Measurements from ENCODE around the gene SMIM29.
"Not testable (repeated sequence)": the region's sequence is repeated elsewhere in the genome, so short reads cannot be mapped to it uniquely, and the experiment has no call there.

Gene SMIM29

DNA sequence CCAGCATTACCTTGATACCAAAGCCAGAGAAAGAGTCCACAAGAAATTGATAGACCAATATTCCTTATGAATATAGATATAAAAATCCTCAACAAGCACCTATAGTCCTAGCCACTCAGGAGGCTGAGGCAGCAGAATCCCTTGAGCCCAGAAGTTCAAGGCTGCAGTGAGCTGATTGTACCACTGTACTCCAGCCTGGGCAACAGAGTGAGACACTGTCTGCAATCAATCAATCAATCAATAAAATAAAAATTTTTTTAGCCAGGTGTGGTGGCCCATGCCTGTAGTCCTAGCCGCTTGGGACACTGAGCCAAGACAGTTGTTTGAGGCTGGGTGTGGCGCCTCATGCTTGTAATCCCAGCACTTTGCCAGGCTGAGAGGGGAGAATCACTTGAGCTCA, 18.9 kb upstream of the SMIM29 start:
- no peak for DNase-seq

DNA sequence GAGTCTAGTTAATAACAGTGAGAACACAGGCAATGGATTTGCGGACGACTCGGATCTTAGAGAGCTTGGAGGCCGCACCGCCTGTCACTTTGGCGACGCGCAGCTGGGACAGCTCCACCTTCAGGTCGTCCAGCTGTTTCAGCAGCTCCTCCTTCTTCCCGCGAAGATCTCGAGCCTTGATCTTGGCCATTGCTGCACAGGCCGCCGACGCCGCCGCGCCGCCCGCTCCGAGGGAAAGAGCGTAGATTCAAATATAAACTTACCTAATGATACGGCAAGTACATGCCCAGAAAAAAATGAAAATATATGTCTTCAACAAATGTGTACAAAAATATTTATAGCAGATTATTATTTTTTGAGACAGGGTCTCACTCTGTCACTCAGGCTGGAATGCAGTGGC, 14.7 kb upstream of the SMIM29 start:
- not testable (repeated sequence) for DNase-seq

DNA sequence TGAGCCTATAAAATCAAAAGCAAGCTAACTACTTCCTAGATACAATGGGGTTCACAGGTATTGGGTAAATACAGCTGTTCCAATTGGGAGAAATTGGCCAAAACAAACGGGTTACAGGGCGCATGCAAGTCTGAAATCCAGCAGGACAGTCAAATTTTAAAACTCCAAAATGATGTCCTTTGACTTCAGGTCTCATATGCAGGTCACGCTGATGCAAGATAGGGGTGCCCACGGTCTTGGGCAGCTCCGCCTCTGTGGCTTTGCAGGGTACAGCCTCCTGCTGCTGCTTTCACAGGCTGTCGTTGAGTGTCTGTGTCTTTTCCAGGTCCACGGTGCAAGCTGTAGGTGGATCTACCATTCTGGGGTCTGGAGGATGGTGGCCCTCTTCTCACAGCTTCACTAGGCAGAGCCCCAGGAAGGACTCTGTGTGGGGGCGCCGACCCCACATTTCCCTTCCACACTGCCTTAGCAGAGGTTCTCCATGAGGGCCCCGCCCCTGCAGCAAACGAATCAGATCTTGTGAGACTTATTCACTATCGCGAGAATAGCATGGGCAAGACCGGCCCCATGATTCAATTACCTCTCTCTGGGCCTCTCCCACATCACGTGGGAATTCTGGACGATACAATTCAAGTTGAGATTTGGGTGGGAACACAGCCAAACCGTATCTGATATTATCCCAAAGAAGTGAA, 11.9 kb upstream of the SMIM29 start:
- no peak for DNase-seq

DNA sequence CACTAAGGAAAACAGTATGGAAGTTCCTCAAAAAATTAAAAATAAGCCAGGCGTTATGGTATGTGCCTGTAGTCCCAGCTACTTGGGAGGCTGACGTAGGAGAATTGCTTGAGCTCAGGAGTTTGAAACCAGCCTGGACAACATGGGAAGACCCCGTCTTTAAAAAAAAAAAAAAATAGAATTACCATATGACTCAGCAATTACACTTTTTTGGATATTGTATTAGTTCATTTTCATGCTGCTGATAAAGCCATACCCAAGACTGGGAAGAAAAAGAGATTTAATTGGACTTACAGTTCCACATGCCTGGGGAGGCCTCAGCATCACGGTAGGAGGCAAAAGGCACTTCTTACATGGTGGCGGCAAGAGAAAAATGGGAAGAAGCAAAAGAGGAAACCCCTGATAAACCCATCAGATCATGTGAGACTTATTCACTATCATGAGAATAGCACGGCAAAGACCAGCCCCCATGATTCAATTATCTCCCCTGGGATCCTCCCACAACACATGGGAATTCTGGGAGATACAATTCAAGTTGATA, 10.8 kb upstream of the SMIM29 start:
- DNase-seq, result peak; percentile 49

DNA sequence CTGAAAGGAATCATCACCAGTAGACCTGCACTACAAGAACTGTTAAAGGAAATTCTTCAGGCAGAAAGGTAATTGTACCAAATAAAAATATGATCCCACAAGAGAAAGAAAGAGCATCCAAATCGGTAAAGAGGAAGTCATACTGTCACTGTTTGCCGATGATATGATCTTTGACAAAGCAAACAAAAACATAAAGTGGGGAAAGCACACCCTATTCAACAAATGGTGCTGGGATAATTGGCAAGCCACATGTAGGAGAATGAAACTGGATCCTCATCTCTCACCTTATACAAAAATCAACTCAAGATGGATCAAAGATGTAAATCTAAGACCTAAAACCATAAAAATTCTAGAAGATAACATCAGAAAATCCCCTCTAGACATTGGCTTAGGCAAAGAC, 3.6 kb upstream of the SMIM29 start:
- not testable (repeated sequence) for DNase-seq

DNA sequence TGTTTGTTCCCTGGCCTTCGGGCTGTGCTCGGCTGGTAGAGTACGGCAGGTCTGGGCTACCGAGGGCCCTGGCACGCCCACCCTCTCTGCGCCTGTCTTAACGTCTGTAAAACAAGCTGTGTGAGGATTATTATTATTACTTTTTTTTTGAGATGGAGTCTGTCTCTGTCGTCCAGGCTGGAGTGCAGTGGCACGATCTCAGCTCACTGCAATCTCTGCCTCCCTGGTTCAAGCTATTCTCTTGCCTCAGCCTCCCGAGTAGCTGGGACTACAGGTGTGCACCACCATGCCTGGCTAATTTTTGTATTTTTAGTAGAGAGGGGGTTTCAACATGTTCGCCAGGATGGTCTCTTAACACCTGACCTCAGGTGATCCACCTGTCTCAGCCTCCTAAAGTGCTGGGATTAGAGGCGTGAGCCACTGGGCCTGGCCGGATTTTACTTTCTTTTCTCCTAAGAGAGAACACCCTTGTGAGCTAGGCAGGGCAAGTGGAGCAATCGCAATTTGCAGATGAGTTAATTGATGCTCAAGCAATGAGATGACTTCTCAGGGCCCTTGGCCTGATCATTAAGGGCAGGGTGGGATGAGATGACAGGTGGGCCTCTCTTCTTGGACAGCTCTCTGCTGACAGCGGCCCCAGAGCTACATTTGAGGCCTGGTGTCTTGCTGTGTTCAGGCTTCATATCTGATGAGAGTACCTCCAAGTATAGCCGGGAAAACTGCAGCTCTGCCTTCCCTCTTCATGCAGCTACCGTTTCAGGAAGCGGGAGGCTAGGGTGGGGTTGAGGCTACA, 859 bp upstream of the SMIM29 start:
- no peak for DNase-seq

DNA sequence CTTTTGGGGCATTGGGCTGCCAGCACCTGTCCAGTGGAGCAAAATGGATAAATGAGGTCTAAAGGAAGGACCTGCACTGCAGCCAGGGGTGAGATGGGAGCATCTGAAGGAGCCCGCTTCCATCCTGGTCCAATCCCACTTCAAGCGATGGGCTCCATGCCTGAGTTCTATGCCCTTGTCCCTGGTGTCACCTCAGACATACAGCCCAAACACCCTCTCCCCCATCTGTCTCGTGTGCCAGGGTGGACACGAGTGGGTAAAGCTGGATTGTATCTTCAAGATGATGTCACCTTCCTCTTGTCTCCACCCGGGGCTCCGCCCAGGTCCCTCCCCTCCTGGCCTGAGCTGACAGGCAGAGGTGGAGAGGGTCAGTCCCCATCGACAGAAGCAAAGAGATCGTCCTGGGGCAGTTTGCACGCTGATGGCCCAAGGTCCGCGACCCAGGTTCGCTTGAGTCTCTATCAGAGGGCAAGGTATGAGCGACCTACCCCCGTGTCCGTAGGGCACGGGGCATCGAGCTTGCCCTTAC, 544 bp downstream of the SMIM29 start:
- DNase-seq, result peak; percentile 71

DNA sequence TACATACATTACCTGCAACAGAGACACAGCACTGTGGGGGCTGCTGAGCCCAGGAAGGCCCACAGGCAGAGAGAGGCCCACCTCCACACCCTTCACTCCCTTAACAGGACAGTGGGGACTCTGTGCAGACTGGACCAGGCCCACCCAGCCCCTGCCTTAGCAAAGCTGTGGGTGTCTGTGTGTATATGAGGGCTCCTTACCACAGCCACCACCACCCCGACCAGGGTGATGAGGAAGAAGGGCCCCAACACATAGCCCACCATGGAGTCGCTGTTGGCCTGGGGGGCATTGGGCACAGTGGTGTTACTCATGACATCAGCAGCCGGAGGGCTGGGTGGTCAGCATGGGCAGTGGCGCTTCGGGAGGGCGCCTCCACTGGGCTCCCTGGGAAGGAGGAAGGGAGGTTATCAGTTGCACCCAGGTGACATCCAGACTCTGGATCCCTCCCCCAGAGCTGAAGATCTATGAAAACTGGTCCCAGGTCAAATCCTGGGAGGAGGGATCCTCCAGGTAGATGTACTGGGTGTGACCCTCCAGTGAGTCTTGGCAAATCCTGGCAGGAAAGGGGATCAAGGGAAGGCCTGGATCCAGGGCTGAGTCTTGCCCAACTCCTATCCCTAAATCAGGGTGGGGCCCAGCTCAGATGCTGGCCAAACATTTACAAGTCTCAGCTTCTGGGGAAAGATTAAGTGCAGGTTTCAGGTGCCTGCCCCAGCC, 1.2 kb downstream of the SMIM29 start:
- DNase-seq, result no peak

DNA sequence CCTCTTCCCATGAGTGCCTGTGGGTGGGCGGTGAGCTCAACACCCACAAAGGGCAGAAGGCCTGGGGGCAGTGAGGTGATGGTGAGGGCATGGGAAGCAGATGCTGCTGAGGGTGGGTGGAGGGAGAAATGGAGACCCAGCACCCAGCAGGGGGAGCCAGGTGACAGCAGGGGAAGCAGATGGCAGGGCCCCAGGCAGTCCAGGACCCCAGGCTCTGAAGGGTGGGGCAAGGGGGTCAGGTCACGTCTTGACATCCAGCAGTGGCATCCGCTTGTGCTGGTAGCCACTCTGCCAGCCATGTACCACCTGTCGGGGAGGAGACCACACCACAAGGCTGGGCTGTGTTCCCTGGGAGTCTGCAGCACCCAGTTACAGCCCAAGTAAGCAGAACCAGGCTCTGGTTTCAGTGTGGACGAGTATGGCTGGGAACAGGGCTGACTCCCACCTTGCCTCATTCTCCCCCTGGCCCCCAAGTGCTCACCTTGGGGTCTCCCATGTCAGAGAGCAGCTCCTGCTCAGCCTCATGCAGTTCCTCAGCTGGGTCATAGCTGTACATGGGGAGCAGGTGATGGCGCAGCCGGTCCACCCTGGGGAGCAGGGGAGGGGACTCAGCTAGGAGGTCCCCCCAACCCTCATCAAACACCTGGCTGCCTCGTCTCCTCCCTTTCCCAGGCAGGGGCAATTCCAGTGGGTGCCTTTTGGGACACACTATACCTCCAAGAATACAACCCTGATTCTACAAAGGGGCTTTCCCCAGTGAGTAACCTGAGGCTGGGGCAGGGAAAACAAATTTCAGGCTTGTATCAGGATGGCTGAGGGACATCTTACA, 2.0 kb downstream of the SMIM29 start:
- peak; percentile 51 for DNase-seq

DNA sequence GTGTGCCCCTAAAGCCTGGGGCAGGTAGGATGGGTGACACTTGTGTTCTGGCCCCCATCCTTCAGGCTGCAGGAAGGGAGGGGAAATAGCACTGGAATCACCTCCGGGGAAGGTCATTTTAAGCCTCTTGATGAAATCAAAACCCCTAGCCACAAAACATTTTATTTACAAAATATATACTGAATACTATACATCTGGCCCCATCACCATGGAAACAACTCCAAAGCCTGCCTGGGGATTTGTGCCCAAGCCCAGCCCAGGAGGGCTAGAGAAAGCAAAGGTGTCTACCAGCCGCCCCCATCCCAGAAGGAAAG, 2.6 kb downstream of the SMIM29 start:
- no peak for DNase-seq

DNA sequence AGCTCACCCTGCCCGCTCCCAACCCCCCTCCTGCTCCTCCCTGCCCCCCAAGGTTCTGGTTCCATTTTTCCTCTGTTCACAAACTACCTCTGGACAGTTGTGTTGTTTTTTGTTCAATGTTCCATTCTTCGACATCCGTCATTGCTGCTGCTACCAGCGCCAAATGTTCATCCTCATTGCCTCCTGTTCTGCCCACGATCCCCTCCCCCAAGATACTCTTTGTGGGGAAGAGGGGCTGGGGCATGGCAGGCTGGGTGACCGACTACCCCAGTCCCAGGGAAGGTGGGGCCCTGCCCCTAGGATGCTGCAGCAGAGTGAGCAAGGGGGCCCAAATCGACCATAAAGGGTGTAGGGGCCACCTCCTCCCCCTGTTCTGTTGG, 3.1 kb downstream of the SMIM29 start:
- DNase-seq, result not testable (repeated sequence)

DNA sequence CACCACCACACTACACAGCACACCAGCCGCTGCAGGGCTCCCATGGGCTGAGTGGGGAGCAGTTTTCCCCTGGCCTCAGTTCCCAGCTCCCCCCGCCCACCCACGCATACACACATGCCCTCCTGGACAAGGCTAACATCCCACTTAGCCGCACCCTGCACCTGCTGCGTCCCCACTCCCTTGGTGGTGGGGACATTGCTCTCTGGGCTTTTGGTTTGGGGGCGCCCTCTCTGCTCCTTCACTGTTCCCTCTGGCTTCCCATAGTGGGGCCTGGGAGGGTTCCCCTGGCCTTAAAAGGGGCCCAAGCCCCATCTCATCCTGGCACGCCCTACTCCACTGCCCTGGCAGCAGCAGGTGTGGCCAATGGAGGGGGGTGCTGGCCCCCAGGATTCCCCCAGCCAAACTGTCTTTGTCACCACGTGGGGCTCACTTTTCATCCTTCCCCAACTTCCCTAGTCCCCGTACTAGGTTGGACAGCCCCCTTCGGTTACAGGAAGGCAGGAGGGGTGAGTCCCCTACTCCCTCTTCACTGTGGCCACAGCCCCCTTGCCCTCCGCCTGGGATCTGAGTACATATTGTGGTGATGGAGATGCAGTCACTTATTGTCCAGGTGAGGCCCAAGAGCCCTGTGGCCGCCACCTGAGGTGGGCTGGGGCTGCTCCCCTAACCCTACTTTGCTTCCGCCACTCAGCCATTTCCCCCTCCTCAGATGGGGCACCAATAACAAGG, 3.6 kb downstream of the SMIM29 start:
- not testable (repeated sequence) for DNase-seq

DNA sequence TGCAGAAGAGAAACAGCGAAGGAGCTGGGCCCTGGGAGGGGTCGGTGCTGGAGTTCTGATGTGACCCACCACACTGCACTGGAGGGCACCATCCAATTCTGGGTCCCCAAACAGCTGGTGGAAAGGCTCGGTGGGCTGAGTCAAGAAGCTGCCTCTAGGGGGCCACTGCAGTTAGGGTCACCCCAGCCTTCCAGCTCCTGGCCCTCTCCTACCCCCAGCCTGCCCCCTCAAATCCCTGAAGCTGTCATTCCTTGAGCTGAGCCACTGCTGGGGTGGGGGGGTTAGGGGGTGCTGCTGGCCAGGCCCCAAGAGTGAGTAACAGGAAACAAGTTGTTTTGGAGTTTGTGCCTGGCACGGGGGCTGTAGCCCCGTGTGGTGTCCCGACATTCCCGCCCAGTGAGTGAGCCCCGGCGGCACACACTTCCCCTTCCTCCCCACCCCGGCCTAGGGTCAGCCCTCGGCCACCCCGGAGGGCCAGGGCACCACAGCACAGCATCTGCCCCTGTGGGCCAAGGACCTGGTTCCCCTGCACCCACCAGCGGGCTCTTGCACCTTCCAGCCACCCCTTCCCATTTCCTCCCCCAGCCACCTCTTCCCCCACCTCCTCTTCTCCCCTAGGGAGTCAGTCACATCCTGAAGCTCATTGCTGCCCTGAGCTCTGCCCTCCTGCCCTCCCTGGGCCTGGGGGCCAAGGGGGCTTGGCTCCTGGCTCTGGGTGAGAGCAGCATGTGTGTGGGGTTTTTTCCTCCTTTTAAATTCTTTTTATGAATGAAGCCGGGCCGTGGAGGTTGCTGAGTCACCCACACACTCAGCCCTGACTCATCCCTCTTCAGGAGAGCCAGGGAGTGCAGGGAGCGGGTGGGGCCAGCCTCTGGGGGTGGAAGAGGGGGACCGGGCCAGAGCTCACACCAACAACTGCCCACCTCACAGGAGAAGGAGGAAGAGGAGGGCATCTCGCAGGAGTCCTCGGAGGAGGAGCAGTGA, 4.6 kb downstream of the SMIM29 start:
- peak; percentile 85 for DNase-seq

DNA sequence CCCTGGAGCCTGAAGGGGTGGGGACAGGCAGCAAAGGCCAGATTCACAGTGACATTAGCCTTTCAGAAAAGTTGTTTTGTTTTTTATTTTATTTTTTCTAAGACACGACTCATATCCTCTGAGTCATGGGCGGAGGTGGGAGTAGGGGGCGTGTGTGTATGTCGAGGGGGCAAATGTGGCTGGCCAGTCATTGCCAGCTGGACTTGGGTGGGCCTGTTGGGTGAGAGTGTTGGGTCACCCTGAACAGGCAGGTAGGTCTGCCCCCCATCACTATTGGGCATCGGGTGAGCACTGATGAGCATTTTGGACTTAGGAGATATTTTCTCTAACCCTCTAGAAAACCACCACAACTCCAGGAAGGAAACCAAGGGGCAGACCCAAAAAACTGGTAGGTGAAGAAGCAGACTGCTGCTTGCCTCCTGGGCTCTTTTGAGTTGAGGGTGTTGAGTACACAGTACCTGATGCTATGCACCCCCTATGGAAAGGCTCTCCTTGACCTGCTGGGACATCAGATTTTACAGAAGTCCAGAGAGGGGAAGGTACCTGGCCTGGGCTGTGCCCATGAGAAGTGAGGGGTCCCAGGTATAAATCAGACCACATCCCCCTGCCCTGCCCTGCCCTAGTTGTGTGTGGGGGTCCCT, 5.6 kb downstream of the SMIM29 start:
- DNase-seq, result no peak

DNA sequence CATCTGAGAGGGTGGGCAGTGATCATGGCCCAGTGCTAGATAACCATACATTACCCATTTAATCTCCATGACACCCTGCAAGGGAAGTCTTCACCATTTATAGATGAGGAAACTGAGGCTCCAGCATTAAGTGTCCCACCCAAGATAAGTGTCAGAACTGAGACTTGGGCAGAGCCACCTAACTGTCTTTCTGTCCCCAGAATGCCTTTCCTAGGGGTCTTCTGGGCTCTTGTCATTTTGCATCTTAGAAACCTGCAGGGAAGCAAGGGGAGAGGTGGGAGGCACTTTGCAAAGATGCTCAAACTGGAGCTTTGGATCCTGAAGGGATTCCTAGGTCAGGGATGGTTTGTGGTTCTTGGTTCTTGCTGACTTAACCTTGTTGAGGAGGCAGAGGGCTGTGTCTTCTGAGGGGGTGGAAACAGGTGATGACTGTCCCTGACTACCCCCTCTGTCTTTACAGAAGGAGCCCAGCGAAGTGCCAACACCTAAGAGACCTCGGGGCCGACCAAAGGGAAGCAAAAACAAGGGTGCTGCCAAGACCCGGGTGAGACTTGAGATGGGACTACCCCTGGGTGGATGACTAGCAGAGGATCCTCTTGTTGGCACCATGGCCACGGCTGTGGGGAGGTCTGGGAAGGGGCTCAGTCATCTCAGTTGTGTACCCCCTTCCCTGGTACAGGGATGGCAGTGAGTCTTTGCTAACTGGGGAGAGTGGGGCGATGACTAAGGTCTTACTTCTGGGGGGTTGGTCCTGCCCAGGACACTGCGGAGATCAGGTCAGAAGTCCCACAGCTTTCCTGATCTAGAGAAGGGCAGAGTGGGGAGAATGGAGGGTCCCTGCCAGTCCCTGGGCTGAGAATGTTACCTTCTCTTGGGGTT, 6.3 kb downstream of the SMIM29 start:
- no peak for DNase-seq

DNA sequence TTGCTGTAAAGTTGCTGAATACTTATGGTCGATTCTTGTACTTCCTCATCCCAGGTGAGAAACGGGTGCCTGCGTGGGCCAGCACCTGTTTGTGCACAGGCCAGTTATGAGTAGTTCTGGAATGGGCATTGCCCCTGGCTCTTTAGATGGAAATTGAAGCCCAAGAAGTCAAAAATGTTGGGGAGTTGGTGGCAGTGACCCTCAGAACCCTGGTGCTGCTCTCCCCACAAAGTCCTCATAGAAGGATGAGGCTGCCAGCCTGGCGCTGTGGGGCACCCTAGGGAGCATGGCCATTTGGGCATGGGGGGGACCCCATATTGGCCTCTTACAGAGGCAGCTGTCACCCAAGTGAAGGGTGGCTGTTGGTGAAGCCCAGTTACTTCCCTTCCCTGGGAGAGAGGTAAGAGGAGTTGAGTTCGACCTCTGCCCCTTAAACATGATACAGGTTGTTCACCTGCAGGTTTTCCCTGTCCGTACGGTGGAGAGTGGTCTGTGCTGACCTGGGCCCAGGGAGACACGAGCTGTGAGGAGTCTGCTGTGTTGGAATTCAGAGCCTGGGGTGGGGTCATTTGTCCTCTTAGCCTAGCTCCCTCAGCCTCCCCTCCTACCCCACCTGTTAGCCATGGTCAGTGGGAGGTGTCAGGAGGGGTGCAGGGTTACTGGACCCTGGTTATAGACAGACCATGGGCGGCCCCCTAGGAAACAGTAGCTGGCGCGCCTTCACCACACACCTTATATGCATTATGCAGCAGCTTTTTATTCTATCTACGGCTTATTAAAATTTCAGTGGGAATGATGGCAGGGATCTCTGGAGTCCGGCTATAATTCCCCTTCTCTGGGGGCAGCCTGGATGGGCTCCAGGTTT, 7.2 kb downstream of the SMIM29 start:
- no peak for DNase-seq

DNA sequence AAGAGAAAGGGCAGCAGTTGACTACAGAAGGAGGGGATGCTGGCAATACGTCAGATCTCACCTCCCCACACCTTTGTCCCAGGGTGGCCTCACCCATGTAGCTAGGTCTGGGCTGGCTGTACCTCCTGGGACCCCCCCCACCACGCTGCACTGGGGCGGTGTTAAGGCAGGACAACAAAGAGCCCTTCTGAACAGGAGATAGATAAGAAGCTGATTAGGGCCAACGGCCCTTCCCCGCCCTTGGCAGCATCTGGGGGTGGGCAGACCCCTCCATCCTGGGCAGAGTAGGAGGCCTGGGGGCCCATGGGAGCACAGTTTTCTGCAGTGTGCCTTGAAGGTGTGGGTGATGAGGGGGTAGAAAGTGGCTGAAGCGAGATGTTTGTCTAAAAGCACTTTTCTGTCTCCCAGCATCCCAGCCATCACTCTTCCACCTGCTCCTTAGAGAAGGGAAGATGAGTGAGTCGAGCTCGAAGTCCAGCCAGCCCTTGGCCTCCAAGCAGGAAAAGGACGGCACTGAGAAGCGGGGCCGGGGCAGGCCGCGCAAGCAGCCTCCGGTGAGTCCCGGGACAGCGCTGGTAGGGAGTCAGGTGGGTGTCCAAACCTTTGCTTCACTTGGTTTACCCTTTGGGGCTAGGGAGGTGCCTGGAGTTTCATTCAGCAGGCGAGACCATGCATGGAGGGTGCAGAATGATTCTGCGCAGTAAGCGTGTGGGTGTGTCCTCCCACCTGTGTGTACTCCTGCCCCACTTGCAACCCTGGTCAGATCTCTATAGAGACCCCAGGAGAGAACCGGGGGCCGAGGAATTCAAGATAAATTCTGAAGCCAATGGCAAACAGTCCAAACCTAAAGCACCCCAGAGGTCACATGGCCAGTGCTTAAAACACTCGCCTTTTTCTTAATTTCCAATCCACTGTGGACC, 8.2 kb downstream of the SMIM29 start:
- DNase-seq, result no peak
